Measurements from ENCODE around the gene PCCB. TPM values are rescaled to one million over a fixed set of nuclear protein-coding genes. Genes with fewer than 3 reads are reported as not detected.

The PCCB gene
- total RNA-seq, 3 donors from 2014 or later, result 35.8 to 54.8 (median 49.9) TPM

DNA sequence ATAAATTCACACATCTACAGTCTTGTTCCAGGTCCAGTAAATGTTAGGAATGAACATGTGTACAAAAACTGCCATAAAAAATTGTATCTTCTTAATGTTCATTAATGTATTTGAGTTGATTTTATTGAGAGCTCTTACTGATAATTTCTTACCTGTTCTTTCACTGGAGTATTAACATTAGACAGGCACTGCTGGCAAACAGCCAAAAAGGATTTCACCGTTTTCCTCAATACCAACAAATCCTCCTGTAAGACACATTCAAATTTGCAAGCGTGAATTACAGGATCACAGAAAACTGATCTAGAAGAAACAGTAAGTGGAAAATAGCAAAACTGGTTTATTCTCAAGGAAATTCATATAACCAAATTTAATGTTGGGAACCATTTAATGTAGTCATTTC is 127.4 kb downstream of the PCCB start:
- intact Hi-C loops (cut with DNase I, micrococcal nuclease), result no loop called here
- no peaks in the 10 kb centered on the region for H3K4me1 ChIP-seq (ENCODE audit: low read depth)
- no peak overlapping the region for H3K4me3 ChIP-seq
- no peaks in the 10 kb centered on the region for H3K9me3 ChIP-seq
- DNase-seq (no peak), ATAC-seq (no peak)
- TF ChIP-seq CTCF (IDR thresholded peaks at IDR 0.05), result no peak
- no peaks in the 10 kb centered on the region for H3K36me3 ChIP-seq (ENCODE audit: low read depth)

- no peak for TF ChIP-seq CTCF (IDR thresholded peaks at IDR 0.05)
- DNase-seq (no peak), ATAC-seq (no peak)
- Histone ChIP-seq H3K4me3 (no peak overlapping the region), H3K4me1 (ENCODE audit: low read depth) (no peaks in the 10 kb centered on the region), H3K9me3 (no peaks in the 10 kb centered on the region), H3K36me3 (ENCODE audit: low read depth) (no peaks in the 10 kb centered on the region)
- intact Hi-C loops (cut with DNase I, micrococcal nuclease), result no loop called here
Measured at GRCh38 chr3:136378011-136378410, 127.9 kb downstream of the PCCB start.

Other genes with a start within 250 kb of the PCCB start
- gene MSL2, start 54.0 kb upstream of the PCCB start, total RNA-seq, result 10 to 100 TPM; 22.6 to 37.0 (median 28.9) TPM